ENCODE data around the gene RANBP3L.

RANBP3L gene

DNA sequence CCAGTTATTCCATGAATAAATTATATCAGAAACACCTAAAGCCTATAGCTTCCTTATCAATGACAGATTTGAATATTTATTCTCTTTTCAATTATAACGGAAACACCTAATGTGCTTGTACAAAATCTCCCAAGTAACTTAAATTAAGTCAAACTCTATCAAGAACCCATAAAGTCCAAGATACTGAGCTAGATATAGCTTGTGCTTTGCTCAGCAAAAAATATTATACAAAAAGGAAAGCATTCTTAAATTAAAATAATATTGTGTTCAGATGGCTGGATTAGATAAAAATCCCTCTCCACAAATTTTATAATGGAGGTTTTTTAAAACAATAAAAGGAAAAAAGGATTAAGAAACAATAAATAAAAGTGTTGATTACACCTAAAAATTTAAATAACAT is 83.7 kb downstream of the RANBP3L start:
- H3K4me2 ChIP-seq (ENCODE audit: low read depth, low read length, poor library complexity, severe bottlenecking): no peak overlapping the region
- H2AFZ ChIP-seq (ENCODE audit: low read depth, low read length, severe bottlenecking): no peak overlapping the region

DNA sequence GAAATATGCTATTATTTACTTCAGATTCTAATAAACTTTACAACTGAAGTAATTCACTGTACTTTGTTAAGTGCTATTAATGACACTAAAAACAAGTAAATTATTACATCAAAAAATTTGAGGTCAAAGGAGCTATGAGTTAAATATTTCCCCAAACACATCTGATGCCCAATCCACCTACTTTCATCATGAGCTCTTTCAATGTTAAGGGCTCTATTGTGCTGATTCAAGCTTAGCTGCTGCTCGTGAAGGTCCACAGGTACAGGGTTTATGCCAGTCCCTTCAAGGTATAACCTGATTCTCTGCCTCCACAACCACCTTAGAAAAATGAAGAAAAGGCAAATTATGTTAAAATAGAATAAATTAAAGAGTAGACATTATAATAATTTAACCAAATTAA is 84.1 kb downstream of the RANBP3L start:
- H3K9ac ChIP-seq (ENCODE audit: low read length): no peak overlapping the region
- TF ChIP-seq EZH2phosphoT487 (conservative IDR thresholded peaks at IDR 0.05; ENCODE audit: low read length): no peak
- TF ChIP-seq, protein P1, sequence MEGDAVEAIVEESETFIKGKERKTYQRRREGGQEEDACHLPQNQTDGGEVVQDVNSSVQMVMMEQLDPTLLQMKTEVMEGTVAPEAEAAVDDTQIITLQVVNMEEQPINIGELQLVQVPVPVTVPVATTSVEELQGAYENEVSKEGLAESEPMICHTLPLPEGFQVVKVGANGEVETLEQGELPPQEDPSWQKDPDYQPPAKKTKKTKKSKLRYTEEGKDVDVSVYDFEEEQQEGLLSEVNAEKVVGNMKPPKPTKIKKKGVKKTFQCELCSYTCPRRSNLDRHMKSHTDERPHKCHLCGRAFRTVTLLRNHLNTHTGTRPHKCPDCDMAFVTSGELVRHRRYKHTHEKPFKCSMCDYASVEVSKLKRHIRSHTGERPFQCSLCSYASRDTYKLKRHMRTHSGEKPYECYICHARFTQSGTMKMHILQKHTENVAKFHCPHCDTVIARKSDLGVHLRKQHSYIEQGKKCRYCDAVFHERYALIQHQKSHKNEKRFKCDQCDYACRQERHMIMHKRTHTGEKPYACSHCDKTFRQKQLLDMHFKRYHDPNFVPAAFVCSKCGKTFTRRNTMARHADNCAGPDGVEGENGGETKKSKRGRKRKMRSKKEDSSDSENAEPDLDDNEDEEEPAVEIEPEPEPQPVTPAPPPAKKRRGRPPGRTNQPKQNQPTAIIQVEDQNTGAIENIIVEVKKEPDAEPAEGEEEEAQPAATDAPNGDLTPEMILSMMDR (IDR thresholded peaks at IDR 0.05; ENCODE audit: insufficient read depth, low read length, poor library complexity, severe bottlenecking): no peak
- no peaks in the 10 kb centered on the region for H3K9me2 ChIP-seq (replicated peaks; ENCODE audit: insufficient read depth, low read length)
- H3F3A ChIP-seq (ENCODE audit: insufficient read depth): no peaks in the 10 kb centered on the region
- no peaks in the 10 kb centered on the region for H3K79me2 ChIP-seq (ENCODE audit: insufficient read depth, low read length)
- H3K9me3 ChIP-seq (ENCODE audit: insufficient read depth, low read length): no peaks in the 10 kb centered on the region
- H3K36me3 ChIP-seq (ENCODE audit: low read length): peaks cover 6% of the 10 kb centered on the region; the same call in 1 of the 2 replicates
- no peak overlapping the region for H3K4me2 ChIP-seq (ENCODE audit: low read depth, low read length, poor library complexity, severe bottlenecking)
- H3K4me3 ChIP-seq (ENCODE audit: insufficient read depth, low read length, poor library complexity, severe bottlenecking): no peak overlapping the region
- no peak overlapping the region for H3K27ac ChIP-seq (ENCODE audit: low read depth, low read length)
- no peaks in the 10 kb centered on the region for H3K27me3 ChIP-seq (ENCODE audit: low read length)
- H4K20me1 ChIP-seq (ENCODE audit: low read depth, low read length): no peaks in the 10 kb centered on the region
- H2AFZ ChIP-seq (ENCODE audit: low read depth, low read length, severe bottlenecking): no peak overlapping the region

More for the DNA sequence above, 83.7 kb downstream of the RANBP3L start:
- Histone ChIP-seq H3K9ac (ENCODE audit: low read length) (no peak overlapping the region), H3K9me3 (ENCODE audit: insufficient read depth, low read length) (no peaks in the 10 kb centered on the region), H3K27me3 (ENCODE audit: low read length) (no peaks in the 10 kb centered on the region), H3K9me2 (replicated peaks; ENCODE audit: insufficient read depth, low read length) (no peaks in the 10 kb centered on the region), H3K36me3 (ENCODE audit: low read length) (peaks cover 6% of the 10 kb centered on the region; the same call in 1 of the 2 replicates), H4K20me1 (ENCODE audit: low read depth, low read length) (no peaks in the 10 kb centered on the region), H3K27ac (ENCODE audit: low read depth, low read length) (no peak overlapping the region), H3K79me2 (ENCODE audit: insufficient read depth, low read length) (no peaks in the 10 kb centered on the region), H3F3A (ENCODE audit: insufficient read depth) (no peaks in the 10 kb centered on the region), H3K4me3 (ENCODE audit: insufficient read depth, low read length, poor library complexity, severe bottlenecking) (no peak overlapping the region)
- no peak for TF ChIP-seq EZH2phosphoT487 (conservative IDR thresholded peaks at IDR 0.05; ENCODE audit: low read length)
- TF ChIP-seq, protein P1 (IDR thresholded peaks at IDR 0.05; ENCODE audit: insufficient read depth, low read length, poor library complexity, severe bottlenecking): no peak

DNA sequence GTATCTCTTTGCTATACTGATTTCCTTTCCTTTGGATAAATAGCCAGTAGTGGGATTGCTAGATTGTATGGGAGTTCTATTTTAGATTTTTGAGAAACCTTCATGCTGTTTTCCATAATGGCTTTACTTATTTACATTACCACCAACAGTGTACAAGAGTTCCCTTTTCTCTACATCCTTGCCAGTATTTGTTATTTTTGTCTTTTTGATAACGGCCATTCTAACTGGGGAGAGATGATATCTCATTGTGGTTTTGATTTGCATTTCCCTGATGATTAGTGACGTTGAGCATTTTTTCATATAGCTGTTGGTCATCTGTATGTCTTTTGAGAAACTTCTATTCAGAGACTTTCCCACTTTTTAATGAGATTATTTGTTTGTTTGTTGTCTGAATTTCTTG is 85.8 kb downstream of the RANBP3L start:
- H3K79me2 ChIP-seq (ENCODE audit: insufficient read depth, low read length): no peaks in the 10 kb centered on the region
- H3K4me3 ChIP-seq (ENCODE audit: insufficient read depth, low read length, poor library complexity, severe bottlenecking): no peak overlapping the region
- no peaks in the 10 kb centered on the region for H3K27me3 ChIP-seq (ENCODE audit: low read length)
- H3F3A ChIP-seq (ENCODE audit: insufficient read depth): no peaks in the 10 kb centered on the region
- H4K20me1 ChIP-seq (ENCODE audit: low read depth, low read length): no peaks in the 10 kb centered on the region
- H3K9ac ChIP-seq (ENCODE audit: low read length): no peak overlapping the region
- no peak overlapping the region for H3K27ac ChIP-seq (ENCODE audit: low read depth, low read length)
- H2AFZ ChIP-seq (ENCODE audit: low read depth, low read length, severe bottlenecking): no peak overlapping the region
- H3K9me2 ChIP-seq (replicated peaks; ENCODE audit: insufficient read depth, low read length): no peaks in the 10 kb centered on the region
- peaks cover 6% of the 10 kb centered on the region; the same call in 1 of the 2 replicates for H3K36me3 ChIP-seq (ENCODE audit: low read length)
- no peak overlapping the region for H3K4me2 ChIP-seq (ENCODE audit: low read depth, low read length, poor library complexity, severe bottlenecking)
- no peaks in the 10 kb centered on the region for H3K9me3 ChIP-seq (ENCODE audit: insufficient read depth, low read length)
- TF ChIP-seq, protein P1 (IDR thresholded peaks at IDR 0.05; ENCODE audit: insufficient read depth, low read length, poor library complexity, severe bottlenecking): no peak
- no peak for TF ChIP-seq EZH2phosphoT487 (conservative IDR thresholded peaks at IDR 0.05; ENCODE audit: low read length)

All from SU-DHL-6 (cell line).